SW 1271 (cell line): ENCODE data around the gene ANKMY1.

Experiments used
- DNase-seq, 2 experiments: peaks; one replicate each; lab custom pipeline; 2025; lab: John Stamatoyannopoulos, UW

The ANKMY1 gene

GRCh38 chr2:240459401-240460252, 98.2 kb downstream of the ANKMY1 start:
- no peak for DNase-seq

GRCh38 chr2:240458900-240459391, 98.8 kb downstream of the ANKMY1 start:
- DNase-seq = no peak

- DNase-seq = no peak
Measured at GRCh38 chr2:240458044-240458899, 99.5 kb downstream of the ANKMY1 start.

- no peak for DNase-seq
Measured at GRCh38 chr2:240457223-240458043, 100.4 kb downstream of the ANKMY1 start.

- DNase-seq = no peak
Measured at GRCh38 chr2:240456447-240457222, 101.2 kb downstream of the ANKMY1 start.

GRCh38 chr2:240455647-240456446, 101.9 kb downstream of the ANKMY1 start:
- no peak for DNase-seq

GRCh38 chr2:240455272-240455646, 102.5 kb downstream of the ANKMY1 start:
- DNase-seq = no peak

GRCh38 chr2:240454106-240454901, 103.5 kb downstream of the ANKMY1 start:
- no peak for DNase-seq

GRCh38 chr2:240453461-240454105, 104.2 kb downstream of the ANKMY1 start:
- no peak for DNase-seq

GRCh38 chr2:240452462-240453256, 105.1 kb downstream of the ANKMY1 start:
- DNase-seq = peak in 1 of 2 experiments; percentile 34

GRCh38 chr2:240451791-240452461, 105.9 kb downstream of the ANKMY1 start:
- DNase-seq = no peak

- no peak for DNase-seq
Measured at GRCh38 chr2:240451108-240451611, 106.6 kb downstream of the ANKMY1 start.

GRCh38 chr2:240450532-240451107, 107.2 kb downstream of the ANKMY1 start:
- no peak for DNase-seq

- DNase-seq = no peak
Measured at GRCh38 chr2:240449764-240450531, 107.8 kb downstream of the ANKMY1 start.

GRCh38 chr2:240448387-240449274, 109.2 kb downstream of the ANKMY1 start:
- no peak for DNase-seq
